Chondrocyte (in vitro differentiated cells): ENCODE data around the gene GRM4. TPM values are rescaled to one million over a fixed set of nuclear protein-coding genes. Genes with fewer than 3 reads are reported as not detected.

Experiments
- DNase-seq: peaks from one replicate; pipeline ENCODE4 v3.0.0; 2021; ENCODE audit warnings: mixed read lengths, low spot score
- H3K27ac Mint-ChIP-seq: one replicate; pipeline ENCODE4 v1.8.0; 2021; ENCODE audit warnings: mild to moderate bottlenecking, moderate library complexity, mixed read lengths; ENCODE audit not compliant: unreplicated experiment
- H3K27me3 Mint-ChIP-seq: 2 replicates; pipeline ENCODE4 v1.8.0; 2021; ENCODE audit warnings: low read depth, mixed read lengths
- H3K36me3 Mint-ChIP-seq: 2 replicates; pipeline ENCODE4 v1.8.0; 2021; ENCODE audit warnings: low read depth, mixed read lengths
- H3K4me1 Mint-ChIP-seq: 2 replicates; pipeline ENCODE4 v1.8.0; 2021; ENCODE audit warnings: low read depth, mild to moderate bottlenecking, mixed read lengths
- H3K4me3 Mint-ChIP-seq: one replicate; pipeline ENCODE4 v1.8.0; 2021; ENCODE audit warnings: mild to moderate bottlenecking, moderate library complexity, mixed read lengths; ENCODE audit not compliant: unreplicated experiment
- H3K9me3 Mint-ChIP-seq: 2 replicates; pipeline ENCODE4 v1.8.0; 2021; ENCODE audit warnings: low read depth, mixed read lengths
- total RNA-seq: library from RNA; stranded (reverse); gene quantifications from 3 replicates; pipeline ENCODE4 v1.2.1, GENCODE V29; 2021
- TF ChIP-seq, protein P1 (sequence below): fragments of 200-600 bp; sonication (generic); IDR thresholded peaks from 2 replicates; pipeline ENCODE4 v1.5.0; 2021; ENCODE audit warnings: antibody characterized with exemption, mild to moderate bottlenecking, moderate library complexity

Gene GRM4
- total RNA-seq, 1 donor from 2014 or later: 0.27 TPM

DNA sequence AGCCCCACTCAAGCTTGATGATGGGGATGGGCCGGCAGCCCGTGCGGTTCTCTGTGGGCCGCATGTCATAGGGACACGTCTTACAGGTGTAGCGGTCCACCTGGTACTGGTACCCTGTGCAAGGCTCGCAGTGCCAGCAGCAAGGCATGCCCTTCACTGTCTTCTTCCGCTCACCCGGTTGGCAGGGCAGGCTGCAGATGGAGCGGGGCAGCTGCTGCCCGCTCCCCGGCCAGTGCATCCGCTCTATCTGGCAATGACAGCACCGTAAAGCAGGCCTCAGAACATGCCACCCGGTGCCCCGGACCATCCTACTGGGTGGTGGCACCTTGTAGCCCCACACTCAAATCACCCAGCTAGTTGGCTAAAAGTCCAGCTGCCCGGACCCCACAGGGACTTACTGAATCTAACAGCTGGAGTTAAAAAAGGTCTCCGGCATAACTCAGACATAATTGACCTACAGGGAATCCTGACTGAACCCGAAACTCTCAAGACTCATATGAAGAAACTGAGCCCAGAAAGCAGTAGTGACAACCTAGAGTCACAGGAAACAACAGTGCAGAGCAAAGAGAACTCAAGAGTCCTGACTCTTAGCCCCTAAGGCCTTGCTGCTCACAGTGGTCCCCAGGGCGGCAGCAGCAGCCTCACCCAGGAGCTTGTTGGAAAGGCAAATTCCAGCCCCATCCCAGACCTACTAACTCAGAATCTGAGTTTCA lies 109.4 kb downstream of the GRM4 start:
- TF ChIP-seq, protein P1, sequence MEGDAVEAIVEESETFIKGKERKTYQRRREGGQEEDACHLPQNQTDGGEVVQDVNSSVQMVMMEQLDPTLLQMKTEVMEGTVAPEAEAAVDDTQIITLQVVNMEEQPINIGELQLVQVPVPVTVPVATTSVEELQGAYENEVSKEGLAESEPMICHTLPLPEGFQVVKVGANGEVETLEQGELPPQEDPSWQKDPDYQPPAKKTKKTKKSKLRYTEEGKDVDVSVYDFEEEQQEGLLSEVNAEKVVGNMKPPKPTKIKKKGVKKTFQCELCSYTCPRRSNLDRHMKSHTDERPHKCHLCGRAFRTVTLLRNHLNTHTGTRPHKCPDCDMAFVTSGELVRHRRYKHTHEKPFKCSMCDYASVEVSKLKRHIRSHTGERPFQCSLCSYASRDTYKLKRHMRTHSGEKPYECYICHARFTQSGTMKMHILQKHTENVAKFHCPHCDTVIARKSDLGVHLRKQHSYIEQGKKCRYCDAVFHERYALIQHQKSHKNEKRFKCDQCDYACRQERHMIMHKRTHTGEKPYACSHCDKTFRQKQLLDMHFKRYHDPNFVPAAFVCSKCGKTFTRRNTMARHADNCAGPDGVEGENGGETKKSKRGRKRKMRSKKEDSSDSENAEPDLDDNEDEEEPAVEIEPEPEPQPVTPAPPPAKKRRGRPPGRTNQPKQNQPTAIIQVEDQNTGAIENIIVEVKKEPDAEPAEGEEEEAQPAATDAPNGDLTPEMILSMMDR: no peak
- no peak for DNase-seq
- peaks cover 24% of the 10 kb centered on the region for H3K27me3 Mint-ChIP-seq
- no peaks in the 10 kb centered on the region for H3K36me3 Mint-ChIP-seq
- H3K9me3 Mint-ChIP-seq: no peaks in the 10 kb centered on the region
- H3K27ac Mint-ChIP-seq: no peak overlapping the region
- H3K4me1 Mint-ChIP-seq: no peaks in the 10 kb centered on the region
- H3K4me3 Mint-ChIP-seq: no peak overlapping the region

DNA sequence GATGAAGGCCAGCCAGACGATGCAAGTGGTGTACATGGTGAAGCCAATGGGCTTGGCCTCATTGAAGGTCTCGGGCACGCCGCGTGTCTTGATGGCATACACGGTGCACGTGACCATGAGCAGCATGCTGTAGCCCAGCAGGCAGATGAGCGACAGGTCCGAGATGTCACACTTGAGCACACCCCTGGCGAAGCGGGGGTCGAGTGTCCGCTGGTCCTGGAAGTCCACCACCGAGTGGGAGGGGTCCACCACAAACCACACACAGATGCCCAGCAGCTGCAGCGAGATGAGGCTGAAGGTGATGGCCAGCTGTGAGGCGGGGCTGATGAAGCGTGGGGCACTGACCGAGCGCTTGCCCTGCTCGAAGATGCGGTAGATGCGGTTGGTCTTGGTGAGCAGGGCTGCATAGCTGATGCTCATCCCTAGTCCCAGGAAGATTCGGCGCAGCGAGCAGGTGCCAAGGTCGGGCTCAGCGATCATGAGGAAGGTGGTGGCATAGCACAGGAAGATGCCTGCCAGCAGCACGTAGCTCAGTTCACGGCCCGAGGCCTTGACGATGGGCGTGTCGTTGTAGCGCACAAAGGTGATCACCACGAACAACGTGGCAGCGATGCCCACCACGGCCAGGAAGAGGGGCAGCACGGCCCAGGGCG lies 110.1 kb downstream of the GRM4 start:
- Mint-ChIP-seq H3K9me3 (no peaks in the 10 kb centered on the region), H3K4me1 (no peaks in the 10 kb centered on the region), H3K27me3 (peaks cover 24% of the 10 kb centered on the region), H3K36me3 (no peaks in the 10 kb centered on the region), H3K27ac (no peak overlapping the region), H3K4me3 (no peak overlapping the region)
- DNase-seq: no peak
- TF ChIP-seq, protein P1: no peak

DNA sequence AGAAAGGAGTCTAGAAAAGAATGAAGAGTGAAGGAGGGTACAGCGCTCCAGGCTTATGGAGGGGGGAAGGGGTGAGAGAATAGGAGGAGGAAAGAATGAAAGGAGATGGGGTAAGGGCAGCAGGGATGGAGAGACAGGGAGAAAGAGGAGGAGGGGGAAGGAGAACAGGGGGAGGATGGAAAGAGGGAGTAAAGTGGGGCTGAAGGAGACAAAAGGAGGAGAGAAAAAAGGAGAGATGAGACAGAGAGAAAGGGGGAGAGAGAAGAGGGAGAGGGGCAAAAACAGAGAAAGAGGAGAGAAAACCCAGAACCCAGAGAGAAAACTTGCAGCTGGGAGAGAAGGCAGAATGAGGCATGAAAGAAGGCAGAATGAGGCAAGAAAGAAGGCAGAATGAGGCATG lies 110.7 kb downstream of the GRM4 start:
- H3K4me1 Mint-ChIP-seq: no peaks in the 10 kb centered on the region
- H3K9me3 Mint-ChIP-seq: no peaks in the 10 kb centered on the region
- H3K27me3 Mint-ChIP-seq: peaks cover 24% of the 10 kb centered on the region
- H3K27ac Mint-ChIP-seq: no peak overlapping the region
- no peaks in the 10 kb centered on the region for H3K36me3 Mint-ChIP-seq
- no peak for DNase-seq
- no peak overlapping the region for H3K4me3 Mint-ChIP-seq
- TF ChIP-seq, protein P1: no peak

DNA sequence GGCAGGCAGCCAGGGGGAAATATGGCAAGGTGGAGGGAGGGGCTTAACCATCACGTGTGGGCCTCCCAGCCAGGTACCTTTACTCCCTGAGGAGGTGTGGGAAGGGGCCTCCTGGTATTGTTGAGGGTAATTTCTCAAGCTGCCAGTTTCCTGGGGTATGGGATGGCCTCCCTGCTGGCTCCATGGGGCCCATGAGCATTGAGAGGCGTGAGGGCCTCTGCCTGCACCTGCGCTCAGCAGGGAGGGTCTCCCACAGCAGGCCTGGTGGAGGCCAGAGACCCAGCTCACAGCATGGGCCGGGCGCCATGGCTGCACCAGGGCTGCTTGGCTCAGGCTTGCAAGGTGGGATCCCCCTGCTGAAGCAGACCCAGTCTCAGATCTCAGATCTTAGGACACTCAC lies 113.0 kb downstream of the GRM4 start:
- no peaks in the 10 kb centered on the region for H3K4me1 Mint-ChIP-seq

DNA sequence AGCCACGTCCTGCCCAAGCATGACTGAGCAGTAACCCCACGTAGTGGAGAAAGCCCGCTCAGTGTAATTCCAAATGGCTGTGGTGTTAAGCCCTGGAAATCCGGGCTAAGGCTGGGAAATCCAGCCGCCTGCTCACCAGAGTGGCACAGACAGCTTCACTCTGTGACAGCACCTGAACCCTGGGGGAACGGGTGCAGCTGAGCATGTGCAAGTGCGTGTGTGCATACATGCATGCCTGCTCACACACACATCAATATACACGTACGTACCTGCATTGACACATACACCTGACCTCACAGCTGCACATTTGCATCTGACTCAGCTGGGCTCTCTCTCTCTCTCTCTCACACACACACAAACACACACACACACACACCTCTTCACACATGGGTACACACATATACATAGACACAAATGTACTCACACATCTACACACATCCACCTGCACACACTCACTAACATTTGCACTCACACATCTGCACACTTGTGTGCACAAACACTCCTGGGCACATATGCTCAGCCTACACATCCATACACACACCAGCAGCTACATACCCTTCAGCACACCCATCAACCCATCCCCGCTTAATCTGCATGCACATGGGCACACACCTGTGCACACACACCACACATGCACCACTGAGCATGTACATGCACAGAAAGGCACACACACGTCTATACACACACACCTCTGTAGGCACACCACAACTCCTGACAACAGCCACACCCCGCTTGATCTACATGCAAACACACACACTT lies 114.1 kb downstream of the GRM4 start:
- DNase-seq: no peak
- TF ChIP-seq, protein P1: no peak
- Mint-ChIP-seq H3K4me1 (no peaks in the 10 kb centered on the region), H3K4me3 (no peak overlapping the region), H3K36me3 (no peaks in the 10 kb centered on the region), H3K27ac (no peak overlapping the region), H3K27me3 (peaks cover 17% of the 10 kb centered on the region), H3K9me3 (no peaks in the 10 kb centered on the region)

More for the DNA sequence above, 113.0 kb downstream of the GRM4 start:
- Mint-ChIP-seq H3K27ac (no peak overlapping the region), H3K36me3 (no peaks in the 10 kb centered on the region), H3K27me3 (peaks cover 19% of the 10 kb centered on the region), H3K9me3 (no peaks in the 10 kb centered on the region), H3K4me3 (no peak overlapping the region)
- TF ChIP-seq, protein P1: no peak
- DNase-seq: no peak
